IPS-NIHi7 (cell line): ENCODE data around the gene GATA1.

Experiments used
- DNase-seq: peaks from one replicate; pipeline ENCODE4 v3.0.0; 2012; ENCODE audit warnings: mixed read lengths; ENCODE audit errors: extremely low spot score

GATA1 gene

DNA sequence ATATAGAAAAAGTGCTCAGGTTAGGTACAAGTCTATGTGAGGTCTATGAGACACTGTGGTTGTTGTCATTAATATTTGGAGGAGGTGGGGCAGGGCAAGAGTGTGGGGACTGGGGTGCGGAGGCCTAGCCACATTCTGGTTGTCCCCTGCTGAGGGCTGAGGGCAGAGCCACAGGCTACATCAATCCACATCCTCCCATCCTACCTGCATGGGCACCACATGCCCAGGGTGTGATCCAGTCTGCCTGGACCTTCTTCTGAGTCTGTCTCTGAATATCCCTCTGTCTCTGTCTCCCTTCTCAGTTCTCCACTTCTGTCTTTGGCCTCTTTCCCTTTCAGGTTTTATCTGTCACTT is 1.2 kb upstream of the GATA1 start:
- DNase-seq = no peak

DNA sequence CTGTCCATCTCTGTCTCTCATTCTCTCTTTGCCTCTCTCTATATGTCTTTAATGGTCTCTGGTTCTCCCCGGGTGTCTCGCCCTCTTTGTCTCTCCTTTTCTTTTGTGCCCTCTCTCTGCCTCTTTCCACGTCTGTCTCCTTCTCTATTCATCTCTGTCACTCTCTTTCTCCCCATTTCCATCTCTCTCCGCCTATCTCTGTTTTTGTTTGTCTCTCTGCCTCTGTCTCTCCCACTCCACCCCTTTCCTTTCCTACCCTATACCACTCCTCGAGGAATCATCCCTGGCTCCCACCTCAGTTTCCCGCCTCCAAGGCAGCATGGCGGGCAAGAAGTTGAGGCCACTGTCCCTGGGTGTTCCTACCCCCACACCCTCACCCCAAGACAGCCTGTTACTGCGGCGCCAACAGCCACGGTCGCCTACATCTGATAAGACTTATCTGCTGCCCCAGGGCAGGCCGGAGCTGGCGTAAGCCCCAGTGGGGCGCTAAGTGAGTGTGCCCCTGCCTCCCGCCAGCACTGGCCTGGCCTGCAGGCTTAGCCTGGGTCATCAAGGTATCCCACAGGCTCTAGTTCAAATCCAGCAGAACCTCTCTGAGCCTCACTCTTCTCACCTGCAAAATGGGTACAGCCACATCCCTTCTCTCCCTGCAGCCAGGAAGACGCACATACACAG is 713 bp upstream of the GATA1 start:
- DNase-seq = no peak

DNA sequence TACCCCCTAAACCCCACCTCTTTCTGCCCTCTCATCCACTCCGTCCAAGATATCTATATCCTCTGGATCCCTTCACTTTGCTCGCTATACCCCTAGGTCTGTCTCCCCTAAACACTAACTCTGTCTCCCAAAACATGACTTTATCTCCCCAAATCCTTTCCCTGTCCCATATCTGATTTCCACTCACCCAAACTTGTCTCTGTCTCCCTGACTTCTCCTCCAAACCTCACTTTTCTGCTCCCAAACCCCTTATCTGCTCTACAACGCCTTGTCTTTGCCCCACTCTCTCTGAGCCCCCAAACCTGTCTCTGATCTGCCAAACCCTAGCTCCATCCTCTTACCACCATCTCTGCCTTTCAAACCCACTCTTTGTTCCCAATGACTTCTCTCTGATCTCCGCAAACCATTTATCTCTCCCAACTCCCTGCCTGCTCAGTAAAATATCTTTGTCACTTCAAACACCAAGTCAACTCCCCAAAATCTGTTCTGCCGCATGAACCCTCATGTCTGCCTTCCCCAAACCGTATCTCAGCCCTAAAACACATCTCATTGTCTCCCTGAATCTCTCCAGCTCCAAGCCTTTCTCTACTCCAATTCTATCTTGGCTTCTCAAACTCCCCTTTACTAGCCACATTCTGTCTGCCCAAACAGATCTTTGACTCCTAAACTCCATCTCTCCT is 575 bp downstream of the GATA1 start:
- DNase-seq = no peak

DNA sequence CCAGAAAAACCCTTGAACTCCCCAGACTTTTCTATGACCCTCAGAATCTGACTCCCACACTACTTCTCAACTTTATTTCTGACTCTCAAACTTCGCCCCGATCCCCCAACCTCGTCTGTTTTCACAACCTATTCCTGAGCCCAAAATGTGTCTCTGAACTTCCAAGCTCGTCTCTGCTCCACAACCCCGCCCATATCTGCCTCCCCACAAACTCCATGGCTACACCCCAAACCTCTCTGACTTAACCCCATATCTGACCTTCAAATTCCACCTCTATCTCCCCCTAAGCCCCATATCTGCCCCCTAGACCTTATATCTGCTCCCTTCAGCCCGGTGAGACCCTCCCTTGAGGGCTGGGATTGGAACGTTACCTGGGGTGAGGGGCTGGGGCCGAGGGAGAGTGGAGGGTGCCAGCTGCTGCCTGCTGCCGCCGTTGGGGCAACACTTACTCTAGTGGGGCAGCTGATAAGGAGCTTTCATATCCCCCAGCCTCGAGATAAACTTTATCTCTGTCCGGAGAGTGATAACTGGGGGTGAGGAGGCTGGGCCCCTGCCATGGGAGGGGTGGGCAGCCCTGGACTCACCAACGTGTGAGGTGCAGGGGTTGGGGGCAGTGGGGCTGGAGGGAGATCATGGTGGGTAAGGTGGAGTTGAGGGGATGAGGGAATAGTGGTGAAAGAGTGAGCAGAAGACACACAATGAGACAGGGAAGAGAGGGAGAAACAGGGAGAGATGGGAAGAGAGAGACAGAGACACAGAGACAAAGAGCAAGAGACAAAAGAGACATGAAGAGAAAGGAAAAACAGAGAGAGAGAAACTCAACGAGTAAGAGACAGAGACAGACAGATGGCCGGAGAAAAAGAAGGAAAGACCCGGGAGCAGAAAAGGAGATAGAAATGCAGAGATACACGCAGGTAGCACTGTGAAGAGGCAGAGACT is 1.4 kb downstream of the GATA1 start:
- DNase-seq = no peak

DNA sequence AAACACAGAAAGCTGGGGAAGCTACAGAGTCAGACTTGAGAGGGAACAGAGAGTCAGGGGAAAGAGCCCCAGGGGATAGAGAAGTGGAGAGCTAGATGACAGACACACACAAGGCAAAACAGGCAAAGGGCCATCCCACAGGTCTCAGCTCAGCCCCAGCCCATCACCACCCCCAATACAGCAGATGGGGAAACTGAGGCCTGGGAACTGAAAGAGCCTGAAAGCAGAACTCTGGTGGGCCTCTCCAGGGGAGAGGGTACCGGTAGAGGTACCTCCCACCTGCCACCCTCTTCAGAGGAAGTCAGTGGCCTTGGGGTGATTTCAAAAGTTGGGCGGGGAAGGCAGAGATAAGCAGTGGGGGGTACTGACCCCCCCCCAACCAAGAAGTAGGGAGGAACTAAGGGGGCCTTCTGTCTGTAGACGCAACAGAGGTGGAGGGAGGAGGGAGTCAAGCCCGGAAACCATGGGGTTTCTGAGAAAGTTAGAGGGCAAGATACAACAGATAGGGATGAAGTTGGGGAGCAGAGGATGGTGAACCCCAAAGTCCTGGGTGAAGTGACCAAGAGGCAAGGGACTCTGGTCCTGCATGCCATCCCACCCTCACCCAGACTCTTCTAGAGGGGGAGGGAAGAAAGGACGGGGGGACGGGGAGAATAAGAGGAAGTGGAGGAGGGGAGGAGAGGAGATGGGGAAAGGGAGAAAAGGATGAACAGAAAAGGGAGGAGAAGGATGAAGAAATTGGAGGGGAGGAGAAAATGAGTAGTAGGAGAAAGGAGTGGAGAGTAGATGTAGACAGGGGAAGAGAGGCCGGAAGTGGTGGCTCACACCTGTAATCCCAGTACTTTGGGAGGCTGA is 3.2 kb downstream of the GATA1 start:
- DNase-seq = no peak

DNA sequence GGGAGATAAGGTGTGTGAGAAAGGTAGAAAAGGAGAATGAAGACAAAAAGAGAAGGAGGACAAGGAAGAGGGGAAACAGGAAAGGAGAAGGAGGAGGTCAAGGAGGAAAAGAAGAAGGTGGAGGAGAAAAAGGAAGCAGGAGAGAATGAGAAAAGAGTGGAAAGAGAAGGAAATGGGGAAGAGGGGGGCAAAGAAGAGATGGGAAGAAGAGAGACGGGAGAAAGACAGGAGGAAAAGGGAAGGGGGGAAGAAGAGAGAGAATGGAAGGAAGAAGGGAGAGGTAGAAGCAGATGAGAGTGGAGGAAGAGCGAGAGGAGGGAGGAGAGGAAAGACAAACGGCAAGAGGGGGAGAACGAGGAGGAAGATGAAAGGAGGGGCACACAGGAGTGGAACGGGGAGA is 4.1 kb downstream of the GATA1 start:
- DNase-seq = no peak

DNA sequence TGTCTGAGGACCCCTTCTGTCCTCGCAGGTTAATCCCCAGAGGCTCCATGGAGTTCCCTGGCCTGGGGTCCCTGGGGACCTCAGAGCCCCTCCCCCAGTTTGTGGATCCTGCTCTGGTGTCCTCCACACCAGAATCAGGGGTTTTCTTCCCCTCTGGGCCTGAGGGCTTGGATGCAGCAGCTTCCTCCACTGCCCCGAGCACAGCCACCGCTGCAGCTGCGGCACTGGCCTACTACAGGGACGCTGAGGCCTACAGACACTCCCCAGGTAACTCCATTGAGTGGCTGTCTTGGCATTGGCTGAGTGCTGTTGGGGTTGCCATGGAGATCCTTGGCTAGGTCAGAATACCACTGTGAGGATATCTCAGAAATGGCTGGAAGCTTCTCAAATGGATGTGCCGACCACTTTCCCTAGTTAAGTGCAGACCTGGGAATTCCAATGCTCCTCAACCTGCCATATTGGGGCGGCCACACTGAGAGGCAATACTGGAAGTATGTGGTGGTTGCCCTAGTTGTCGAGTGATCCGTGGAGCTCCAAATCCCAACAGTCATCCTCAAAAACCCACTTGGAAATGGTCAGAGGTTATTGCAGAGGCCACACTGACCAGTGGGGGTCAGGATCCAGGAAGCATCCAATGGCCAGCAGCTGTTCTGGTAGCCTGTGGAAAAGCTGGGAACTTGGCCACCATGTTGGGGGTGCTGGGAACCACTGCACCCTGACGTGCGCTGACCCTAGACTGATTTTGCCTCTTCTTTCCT is 4.9 kb downstream of the GATA1 start:
- no peak for DNase-seq

DNA sequence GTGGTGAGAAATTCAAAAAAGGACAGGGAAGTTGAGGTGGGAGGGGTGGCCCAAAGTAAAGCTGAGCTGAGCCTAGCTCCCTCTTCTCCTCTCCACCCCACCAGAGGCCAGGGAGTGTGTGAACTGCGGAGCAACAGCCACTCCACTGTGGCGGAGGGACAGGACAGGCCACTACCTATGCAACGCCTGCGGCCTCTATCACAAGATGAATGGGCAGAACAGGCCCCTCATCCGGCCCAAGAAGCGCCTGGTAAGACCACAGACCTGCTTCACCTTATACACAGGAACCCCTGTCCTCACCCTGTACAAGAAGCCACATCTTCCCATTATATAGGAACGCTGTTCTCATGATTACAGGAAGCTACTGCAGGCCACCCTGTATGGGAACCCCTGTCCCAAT is 5.8 kb downstream of the GATA1 start:
- DNase-seq = no peak

DNA sequence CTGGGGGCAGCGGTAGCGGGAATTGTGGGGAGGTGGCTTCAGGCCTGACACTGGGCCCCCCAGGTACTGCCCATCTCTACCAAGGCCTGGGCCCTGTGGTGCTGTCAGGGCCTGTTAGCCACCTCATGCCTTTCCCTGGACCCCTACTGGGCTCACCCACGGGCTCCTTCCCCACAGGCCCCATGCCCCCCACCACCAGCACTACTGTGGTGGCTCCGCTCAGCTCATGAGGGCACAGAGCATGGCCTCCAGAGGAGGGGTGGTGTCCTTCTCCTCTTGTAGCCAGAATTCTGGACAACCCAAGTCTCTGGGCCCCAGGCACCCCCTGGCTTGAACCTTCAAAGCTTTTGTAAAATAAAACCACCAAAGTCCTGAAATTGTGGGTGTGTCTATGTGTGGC is 7.5 kb downstream of the GATA1 start:
- DNase-seq = no peak

DNA sequence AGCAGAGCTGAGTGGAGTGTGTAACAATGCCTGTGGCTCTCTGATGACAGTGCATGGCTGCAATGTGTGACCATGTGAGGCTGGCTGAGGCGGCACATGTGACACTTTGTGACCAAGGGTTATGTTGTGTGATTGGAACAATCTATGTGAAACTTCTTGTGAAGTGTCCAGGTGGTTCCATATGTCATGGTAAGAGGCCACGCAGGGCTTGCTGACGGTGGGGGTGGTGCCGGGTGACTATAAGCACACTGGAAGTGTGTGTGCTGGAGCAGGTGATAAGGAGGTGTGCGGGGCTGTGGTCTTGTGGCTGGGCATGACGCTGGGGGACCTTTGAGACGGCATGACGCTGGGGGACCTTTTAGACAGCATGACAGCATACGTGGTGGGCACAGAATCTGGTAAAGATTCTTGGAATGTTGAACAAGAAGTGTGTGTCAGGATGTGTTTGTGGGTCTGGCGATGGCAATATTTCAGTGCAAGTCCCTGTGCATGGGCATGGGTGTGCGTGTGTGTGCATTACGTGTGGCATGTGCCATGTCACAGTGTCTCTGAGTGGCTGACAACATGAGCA is 8.0 kb downstream of the GATA1 start:
- no peak for DNase-seq

DNA sequence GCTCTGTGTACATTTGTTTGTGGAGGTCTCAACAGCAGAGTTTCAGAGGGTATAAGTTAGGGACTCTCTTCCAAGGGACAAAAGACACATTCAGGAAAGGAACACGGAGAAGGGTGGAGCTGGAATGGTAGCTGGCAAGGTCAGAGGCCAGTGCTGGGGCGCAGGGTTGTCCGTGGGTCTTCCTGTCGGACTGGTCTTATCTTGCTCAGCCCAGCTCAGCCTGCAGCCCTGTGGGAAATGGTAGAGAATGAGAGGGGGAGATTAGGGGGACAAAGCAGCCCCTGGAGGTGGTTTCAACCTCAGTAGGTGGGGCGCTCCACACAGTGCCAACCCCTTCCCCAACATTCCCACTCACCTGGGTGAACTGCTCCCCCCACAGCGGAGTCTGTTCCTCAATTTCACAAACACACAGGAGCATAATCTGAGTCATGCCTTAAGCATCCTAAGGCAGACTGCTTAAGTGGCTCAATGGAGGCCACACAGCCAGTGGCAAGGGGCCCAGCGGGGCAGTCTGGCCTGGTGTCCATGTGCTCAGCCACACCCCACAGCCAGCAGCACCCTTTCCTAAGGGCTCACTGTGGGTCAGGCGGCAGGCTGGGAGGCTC is 8.6 kb downstream of the GATA1 start:
- DNase-seq = no peak

DNA sequence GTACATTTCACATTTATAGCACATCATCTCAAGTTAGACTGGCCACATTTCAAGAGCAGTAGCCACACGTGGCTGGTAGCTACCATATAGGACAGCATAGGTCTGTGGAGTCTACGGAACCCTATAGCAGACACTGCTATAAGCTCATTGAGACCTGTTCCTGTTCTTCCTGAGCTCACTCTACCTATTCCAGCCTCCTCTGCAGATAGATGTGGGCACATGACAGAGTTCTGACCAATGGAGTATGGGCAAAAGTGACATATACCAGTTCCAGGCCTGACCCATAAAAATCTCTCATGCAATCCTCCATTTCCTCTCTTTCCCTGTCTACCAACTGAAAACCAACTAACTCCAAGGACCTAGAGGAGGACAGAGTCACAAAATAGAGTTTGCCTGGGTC is 11.9 kb downstream of the GATA1 start:
- no peak for DNase-seq

DNA sequence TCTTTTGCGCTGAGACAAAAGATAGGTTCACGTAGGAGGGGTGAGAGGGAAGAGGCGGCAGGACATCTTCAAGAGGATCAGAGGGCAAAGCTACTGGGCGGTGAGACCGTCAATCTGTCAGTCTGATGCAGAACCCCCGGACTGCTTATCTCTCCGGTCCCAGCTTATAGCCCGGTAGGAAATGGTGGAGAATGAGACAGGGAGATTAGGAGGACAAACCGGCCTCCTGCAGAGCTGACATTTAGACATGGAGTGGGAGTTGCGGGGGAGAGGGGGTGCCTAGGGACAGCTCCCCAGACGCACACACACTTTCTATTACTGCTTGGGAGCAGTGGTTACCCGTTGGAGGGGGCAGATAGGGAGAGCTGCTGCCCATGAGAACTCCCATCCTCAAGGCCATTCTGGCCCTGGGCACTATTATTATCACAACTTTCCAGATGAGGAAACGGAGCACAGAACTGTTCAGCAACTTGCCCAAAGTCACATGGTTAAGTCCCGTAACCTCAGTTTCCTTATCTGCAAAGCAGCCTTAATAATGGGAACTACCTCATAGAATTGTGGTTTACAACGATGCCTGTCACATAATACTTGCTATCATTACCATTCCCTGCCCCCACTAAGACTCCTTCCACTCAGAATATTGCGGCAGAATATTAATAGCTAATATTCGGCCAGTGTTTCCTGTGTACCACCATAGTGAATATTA is 14.3 kb downstream of the GATA1 start:
- no peak for DNase-seq

DNA sequence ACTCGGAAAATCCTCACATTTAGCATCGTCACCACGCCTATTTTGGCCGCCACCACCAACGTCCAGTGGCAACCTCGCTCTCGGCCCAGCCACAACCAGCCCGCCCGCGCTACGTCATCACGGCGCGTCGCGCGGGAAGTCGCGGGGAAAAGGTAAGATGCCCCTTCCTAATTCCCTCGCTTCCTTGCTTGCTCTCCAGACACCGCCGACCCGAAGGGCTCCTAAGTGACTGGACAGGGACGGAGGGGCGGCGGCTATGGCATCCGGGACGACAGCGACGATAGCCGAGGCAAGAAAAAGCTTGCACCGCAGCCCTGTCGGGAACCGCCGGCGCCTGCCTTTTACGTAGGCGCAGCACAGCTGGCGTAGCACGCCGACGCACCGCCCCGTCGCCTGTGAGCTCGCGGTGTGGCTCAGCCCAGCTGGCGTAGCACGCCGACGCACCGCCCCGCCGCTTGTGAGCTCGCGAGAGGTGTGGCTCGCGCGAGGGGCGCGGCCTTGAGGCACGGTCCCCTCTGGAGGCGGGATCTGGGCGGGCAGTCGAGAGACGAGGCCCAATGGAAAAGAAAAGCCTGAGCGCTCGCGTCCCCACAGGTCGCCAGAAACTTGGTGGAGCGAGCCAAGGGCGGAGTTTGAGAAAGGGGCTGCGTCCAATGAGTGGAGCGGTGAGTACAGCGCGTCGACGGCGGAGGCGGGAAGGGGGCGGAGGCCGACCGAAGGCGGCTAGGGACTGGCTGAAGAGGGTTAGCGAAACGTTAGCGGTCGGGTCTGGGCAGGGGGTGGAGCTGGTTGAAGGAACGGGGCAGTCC is 15.1 kb downstream of the GATA1 start, which contains the start of gene HDAC6:
HDAC6 (plus strand) TSS at position 788 of the 809 bp plus-strand sequence. CDS start 626 bp downstream, outside the sequence.
- peak; percentile 88 for DNase-seq

DNA sequence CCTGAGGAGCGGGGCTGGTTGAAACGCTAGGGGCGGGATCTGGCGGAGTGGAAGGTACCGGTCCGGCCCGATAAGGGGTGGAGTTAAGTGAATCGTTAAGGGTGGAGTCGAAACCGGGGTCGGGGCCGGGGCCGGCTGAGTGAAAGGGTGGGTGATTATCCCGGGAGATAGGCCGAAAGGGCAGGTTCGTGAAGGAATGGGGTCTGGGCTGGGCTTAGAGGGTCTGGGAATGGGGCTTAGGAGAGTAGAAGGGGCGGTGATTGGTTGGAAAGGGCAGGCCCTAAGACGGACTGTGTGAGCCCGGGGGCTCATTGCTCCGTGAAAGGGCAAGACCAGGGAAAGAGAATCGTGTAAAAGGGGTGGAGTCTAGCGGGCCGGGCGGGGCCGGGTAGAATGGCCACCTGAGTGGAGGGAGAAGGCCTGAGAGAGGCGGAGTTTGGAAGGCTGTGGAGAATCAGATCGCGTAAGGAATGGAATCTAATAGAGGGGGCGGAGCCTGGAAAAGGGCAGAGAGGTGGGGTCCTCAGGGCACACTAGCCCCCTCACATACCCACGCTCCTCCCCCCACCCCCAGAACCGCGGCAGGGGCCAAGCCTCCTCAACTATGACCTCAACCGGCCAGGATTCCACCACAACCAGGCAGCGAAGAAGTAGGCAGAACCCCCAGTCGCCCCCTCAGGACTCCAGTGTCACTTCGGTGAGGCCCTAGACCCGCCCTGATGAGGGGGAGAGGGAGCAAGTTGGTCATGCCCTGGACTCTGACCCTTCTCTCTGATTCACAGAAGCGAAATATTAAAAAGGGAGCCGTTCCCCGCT is 15.9 kb downstream of the GATA1 start:
- DNase-seq = peak; percentile 78

DNA sequence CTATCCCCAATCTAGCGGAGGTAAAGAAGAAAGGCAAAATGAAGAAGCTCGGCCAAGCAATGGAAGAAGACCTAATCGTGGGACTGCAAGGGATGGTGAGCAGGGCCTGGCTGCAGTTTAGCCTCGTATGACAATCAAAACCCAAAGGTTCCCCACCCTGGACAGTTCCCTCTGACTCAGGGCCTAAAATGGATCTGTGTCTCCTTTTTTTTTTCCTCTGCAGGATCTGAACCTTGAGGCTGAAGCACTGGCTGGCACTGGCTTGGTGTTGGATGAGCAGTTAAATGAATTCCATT is 16.5 kb downstream of the GATA1 start:
- DNase-seq = no peak

DNA sequence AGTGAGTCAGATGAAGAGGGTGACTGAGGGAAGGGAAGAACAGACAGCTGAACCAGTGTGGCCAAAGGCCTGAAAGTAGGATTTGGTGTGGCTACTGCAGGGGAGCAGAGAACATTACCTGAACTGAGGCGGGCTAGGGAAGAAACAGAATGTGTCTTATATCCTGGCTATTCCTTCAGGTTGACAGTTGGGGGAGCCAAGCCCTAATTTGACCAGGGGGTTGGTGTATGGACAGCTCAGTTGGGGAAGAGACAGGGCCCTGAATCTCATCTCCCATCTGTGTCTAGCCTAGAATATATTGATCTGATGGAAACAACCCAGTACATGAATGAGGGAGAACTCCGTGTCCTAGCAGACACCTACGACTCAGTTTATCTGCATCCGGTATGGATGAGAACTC is 19.7 kb downstream of the GATA1 start:
- DNase-seq = no peak

DNA sequence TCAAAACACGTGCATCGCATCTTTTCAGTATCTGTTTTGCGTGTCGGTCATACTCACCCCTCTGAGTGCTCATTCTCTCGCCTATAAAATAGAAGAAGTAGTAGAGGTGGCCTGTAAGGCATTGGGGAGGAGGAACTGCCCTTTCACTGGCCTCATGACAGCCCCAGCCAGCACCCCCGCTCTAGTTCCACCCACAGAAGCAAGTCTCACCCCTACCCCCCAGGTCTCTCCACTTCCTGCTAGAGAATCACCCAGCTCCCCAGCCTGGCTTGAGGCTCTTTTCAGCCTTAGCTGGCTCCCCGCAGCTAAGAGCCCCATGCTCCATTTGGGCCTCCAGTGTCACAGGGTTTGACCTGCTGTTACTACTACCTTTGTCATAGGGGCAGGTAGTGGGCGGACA is 27.3 kb downstream of the GATA1 start:
- DNase-seq = no peak
